Activated naive CD4-positive, alpha-beta T cell (primary cell): ENCODE measurements around the gene BLTP3A.
"Not testable (repeated sequence)": the region's sequence is repeated elsewhere in the genome, so short reads cannot be mapped to it uniquely, and the experiment has no call there.

ENCODE experiments used
- DNase-seq, 4 experiments: peaks; one replicate each; lab custom pipeline; 2025; lab: John Stamatoyannopoulos, UW

Gene BLTP3A, protein sequence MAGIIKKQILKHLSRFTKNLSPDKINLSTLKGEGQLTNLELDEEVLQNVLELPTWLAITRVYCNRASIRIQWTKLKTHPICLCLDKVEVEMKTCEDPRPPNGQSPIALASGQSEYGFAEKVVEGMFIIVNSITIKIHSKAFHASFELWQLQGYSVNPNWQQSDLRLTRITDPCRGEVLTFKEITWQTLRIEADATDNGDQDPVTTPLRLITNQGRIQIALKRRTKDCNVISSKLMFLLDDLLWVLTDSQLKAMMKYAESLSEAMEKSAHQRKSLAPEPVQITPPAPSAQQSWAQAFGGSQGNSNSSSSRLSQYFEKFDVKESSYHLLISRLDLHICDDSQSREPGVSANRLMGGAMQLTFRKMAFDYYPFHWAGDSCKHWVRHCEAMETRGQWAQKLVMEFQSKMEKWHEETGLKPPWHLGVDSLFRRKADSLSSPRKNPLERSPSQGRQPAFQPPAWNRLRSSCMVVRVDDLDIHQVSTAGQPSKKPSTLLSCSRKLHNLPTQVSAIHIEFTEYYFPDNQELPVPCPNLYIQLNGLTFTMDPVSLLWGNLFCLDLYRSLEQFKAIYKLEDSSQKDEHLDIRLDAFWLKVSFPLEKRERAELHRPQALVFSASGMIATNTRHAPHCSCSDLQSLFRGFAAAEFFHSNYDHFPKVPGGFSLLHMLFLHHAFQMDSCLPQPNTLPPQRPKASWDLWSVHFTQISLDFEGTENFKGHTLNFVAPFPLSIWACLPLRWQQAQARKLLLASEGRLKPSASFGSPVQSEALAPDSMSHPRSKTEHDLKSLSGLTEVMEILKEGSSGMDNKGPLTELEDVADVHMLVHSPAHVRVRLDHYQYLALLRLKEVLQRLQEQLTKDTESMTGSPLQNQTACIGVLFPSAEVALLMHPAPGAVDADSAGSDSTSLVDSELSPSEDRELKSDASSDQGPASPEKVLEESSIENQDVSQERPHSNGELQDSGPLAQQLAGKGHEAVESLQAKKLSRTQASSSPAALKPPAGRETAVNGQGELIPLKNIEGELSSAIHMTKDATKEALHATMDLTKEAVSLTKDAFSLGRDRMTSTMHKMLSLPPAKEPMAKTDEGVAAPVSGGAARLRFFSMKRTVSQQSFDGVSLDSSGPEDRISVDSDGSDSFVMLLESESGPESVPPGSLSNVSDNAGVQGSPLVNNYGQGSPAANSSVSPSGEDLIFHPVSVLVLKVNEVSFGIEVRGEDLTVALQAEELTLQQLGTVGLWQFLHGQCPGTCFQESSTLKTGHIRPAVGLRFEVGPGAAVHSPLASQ (N-terminal part only)

DNA sequence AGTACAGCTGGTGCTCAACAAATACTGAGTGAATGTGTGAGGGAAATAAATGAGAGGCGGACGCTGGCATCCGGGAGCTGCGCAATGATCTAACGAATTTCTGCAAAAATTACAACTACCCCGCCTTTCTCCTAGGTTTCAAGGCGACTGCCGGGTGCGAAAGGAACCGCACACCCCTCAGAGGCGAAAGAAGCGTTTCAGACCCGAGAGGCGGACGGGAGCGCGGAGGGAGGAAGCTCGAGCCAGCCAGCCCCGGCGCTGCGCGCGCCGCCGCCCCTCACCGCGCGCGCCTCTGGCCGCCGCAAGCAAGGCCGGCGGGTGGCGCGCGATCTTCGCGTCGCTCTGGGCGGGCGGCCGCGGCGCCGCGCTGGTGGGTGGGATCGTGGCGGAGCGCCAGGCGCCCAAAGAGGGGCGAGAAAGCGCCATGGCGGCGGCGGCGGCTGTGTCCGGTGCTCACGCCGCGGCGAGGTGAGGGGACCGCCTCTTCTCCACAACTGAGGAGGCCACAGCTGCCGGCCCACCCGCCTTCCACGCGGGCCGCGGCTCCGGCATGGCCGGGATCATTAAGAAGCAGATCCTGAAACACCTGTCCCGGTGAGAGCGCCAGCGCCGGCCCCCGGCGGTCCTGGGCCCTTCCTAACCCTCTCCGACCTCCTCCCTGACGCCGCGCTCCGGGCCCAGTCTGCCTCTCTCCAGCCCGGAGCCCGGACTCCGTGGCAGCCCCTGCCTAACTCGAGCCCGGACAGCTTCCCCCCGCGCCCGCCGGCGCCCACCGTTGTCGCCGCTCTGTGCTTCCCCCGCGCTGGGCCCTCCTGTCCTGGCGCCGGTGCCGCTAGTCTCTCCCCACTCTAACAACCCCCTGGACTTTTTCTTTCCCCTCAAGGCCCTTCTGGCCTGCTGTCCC is at the start of gene BLTP3A:
BLTP3A (plus strand) TSS at position 383 of the 904 bp plus-strand sequence; CDS start at position 551, 168 bp downstream.
- peak; percentile 32 to 73 (median 48) for DNase-seq

DNA sequence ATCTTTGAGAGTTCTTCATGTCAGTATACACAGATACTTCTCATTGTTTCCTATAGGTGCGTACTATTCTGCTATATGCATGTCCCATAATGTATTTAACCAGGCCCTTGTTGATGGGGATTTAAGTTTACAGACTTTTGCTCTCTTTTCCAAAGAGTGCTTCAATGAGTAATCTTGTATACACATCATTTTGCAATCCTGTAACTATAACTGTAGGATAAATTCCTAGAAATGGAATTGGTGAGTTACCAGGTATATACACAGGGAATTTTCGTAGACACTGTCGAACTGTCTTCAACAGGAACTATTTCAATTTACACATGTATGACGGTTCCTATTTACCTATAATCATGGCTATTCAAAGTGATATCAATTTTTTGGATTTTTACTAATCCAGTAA is 49.8 kb upstream of the BLTP3A start:
- DNase-seq = no peak

DNA sequence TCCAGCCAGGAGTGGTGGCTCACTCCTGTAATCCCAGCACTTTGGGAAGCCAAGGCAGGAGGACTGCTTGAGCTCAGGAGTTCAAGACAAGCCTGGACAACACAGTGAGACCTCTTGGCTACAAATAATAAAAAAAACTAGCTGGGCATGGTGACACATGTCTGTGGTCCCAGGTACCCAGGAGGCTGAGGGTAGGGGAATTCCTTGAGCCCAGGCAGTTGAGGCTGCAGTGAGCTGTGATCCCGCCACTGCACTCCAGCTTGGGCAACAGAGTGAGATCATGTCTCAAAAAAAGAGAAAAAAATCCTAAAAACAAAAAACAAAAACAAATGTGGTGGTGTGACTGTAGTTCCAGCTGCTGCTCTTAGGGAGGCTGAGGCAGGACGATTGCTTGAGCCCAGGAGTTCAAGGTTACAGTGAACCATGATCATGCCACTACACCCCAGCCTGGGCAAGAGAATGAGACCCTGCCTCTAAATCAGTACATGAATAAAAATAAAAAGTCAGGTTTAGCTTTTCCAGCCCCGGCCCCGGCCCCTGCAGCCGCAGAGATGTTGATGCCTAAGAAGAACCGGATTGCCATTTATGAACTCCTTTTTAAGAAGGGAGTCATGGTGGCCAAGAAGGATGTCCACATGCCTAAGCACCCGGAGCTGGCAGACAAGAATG is 48.1 kb upstream of the BLTP3A start:
- DNase-seq = no peak

DNA sequence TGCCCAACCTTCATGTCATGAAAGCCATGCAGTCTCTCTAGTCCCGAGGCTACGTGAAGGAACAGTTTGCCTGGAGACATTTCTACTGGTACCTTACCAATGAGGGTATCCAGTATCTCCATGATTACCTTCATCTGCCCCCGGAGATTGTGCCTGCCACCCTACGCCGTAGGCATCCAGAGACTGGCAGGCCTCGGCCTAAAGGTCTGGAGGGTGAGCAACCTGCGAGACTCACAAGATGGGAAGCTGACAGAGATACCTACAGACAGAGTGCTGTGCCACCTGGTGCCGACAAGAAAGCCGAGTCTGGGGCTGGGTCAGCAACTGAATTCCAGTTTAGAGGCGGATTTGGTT is 47.6 kb upstream of the BLTP3A start:
- DNase-seq = not testable (repeated sequence)

DNA sequence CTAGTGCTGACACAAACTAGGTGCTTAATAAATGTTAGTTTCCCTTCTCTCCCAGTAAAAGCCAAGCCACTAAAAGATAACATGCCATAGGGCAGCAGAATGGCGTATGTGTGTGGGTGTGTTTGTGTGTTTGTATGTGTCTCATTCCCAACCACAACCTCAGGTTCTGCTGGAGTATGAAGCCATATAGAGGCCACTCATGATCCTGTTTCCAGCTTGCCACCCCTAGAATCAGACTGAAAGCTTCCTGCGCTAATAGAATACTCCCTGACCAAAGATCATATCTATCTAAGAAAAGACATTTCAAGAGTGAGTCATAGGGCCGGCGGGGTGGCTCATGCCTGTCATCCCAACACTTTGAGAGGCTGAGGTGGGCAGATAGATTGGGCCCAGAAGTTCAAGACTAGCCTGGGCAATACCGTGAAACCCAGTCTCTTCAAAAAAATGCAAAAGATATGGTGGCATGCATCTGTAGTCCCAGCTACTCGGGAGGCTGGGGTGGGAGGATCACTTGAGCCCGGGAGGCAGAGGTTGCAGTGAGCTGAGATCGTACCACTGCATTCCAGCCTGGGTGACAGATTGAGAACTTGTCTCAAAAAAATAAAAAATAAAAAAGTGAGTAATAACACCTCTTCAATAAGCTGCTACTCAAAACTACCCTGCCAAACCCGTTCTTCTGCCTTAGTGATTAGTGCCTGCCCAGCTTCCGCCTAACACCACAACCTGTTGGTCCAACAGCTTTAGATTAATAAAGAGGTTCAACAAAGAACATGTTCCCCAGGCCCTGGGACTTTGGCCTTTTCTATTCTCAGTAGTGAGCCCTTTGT is 46.4 kb upstream of the BLTP3A start:
- DNase-seq = no peak

DNA sequence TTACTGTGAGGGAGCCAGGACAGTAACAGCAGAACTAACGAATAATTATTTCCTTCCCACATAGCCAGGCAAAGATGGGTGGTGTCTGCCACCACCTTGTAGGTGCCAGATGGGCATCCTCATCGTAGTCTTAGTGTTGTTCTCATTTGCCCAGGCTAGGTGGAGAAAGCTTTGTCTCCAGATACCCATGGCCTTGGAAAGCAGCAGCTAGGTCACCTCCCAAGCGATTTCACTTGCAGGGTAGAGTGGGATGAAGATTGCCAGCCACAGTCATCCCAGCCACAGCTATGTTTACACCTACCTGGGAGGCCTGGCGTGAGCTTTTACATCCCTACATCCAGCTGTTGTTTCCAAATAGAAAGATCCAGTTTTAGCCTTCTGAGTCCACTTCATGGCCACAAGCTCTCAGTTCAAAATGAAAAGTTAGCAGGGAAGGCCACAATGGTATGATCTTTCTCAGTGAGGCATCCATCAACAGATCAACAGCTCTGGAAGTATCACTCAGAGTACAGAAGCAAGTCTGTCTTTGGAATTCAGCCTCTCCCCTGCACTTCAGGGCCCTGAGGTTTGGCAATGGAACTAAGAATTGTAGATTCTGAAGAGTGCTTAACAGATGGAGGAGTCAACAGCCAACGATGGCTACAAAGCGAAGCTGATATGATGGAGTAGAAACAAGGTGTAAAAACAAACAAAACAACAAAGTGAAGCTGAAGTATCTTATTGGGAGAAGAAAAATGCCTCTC is 45.6 kb upstream of the BLTP3A start:
- DNase-seq = no peak

DNA sequence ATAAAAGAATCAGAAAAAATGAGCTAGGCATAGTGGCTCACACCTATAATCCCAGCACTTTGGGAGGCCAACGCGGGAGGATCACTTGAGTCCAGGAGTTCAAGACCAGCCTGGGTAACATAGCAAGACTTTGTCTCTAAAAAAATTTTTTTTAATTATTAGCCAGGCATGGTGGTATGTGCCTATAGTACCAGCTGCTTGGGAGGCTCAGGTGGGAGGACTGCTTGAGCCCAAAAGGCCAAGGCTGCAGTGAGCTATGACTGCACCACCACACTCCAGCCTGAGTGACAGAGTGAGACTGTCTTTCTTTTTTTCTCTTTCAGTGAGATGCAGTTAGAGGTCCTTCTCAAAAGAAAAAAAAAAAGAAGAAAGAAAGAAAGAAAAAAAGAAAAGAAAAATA is 43.1 kb upstream of the BLTP3A start:
- DNase-seq = no peak

DNA sequence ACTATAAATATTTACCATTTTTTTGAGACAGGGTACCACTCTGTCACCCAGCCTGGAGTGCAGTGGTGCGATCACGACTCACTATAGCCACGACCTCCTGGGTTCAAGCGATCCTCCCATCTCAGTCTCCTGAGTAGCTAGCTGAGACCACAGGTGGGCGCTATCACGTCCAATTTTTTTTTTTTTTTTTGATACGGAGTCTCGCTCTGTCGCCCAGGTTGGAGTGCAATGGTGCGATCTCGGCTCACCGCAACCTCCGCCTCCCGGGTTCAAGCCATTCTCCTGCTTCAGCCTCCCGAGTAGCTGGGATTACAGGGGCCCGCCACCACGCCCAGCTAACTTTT is 35.4 kb upstream of the BLTP3A start:
- DNase-seq = not testable (repeated sequence)

DNA sequence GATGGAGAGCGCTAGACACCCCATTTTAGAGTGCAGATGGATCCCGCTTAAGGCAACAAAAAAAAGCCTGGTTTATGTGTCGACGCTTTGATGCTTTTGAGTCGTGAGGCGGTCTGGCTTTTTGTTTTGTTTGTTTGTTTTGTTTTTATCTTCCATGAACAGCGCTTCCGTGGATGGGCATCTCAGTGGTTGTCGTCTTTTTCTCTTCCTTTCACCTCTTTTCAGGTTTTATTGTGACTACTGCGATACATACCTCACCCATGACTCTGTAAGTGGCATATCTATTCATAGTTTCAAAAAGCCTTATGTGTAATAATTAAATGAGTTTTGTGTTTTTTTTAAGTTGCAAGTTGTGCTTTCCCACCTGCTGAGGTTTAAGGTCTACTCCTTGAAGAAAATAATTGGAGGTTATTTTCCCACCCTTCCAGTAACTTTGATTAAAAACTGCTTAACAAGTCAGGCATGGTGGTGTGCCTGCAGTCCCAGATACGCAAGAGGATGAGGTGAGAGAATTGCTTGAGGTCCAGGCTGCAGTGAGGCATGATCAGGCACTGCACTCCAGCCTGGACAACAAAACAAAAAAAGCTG is 34.1 kb upstream of the BLTP3A start:
- no peak for DNase-seq

DNA sequence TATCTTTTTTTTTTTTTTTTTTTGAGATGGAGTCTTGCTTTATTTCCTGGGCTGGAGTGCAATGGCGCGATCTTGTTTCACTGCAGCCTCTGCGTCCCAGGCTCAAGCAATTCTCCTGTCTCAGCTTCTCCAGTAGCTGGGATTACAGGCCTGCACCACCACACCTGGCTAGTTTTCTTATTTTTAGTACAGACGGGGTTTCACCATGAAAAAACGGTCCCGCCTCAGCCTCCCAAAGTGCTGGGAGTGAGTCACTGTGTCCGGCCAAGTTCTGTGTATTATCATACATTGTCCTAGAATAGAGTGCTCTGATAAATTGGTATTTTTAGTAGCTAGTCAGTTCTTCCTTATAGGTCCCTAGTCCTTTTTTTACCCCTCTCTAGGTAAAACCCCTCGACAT is 31.8 kb upstream of the BLTP3A start:
- DNase-seq = no peak

DNA sequence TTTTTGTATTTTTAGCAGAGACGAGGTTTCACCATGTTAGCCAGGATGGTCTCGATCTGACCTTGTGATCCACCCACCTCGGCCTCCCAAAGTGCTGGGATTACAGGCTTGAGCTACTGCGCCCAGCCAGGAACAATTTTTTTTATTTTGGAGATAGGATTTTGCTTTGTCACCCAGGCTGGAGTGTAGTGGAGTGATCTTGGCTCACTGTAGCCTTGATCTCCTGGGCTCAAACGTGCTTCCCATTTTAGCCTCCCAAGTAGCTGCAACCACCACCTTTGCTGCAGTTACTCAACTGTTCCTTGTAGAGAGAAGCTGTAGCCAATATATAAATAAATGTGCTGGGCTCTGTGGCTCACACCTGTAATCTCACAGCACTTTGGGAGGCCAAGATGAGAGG is 30.2 kb upstream of the BLTP3A start:
- not testable (repeated sequence) for DNase-seq

DNA sequence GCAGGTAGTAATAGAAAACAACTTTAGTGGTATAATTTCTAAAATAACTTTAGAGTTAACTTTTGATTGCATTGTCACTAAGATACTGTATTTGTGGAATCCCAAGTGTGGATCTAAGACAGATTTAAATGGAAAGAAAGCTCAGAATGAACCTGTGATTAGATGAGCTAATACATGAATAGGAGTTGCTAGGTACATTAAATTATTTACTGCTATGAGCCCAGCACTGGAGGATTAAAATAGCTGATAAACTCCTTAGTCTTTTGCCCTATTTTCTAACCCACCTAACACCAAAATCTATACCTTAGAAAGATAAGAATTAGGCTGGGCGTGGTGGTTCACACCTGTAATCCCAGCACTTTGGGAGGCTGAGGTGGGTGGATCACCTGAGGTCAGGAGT is 23.7 kb upstream of the BLTP3A start:
- DNase-seq = no peak

DNA sequence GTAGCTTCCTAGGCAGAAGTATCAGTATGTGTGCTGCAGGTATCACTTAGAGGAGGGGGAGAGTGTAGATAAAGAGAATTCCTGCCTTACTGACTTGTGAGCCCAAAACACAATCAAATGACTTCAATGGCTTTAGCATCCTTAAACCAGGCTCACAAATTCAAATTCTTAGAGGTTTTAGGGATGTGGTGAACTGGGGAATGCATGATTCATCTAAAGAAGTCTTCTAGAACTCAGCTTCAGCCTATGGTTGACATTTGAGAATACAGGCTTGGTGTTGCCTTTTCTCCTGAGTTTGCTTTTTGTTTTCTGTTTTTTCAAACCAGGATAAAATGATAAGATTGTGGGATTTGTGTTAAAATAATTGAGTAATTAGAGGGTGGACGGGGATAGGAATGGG is 20.2 kb upstream of the BLTP3A start:
- no peak for DNase-seq

DNA sequence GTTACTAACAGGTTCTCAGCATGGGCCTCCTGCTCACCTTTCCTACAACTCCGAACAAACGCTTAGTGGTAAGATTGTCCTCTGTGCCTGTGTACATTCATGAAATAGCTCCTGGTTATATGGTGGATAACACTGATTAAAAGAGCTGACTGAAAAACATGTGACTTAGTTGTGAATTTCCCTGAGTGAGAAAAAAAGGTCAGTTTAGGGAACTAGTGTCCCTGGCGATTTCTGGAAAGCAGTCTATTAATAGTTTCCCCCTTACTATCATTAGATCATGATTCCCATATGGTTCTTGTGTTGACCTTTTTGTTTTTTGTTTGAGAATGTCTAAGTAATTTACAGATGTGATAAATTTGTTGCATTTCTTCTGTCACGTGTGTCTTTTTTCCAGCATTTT is 18.9 kb upstream of the BLTP3A start:
- DNase-seq = no peak

DNA sequence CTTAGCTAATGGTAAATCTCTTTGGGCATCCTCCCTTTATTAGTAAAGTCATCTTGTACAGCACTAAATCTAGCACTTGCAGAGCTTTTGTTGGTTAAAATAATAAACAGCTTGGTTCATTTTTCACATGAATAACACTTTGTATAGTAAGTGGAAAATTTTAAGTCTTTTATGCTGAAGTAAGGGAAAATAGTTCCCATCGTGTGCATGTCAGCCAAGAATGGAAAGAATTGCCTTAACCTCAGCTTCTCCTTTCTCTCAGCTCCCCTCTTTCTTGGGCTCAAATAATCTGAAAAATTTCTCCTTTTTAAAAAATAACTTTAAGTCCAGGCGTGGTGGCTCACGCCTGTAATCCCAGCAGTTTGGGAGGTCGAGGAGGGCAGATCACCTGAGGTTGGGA is 18.0 kb upstream of the BLTP3A start:
- no peak for DNase-seq

DNA sequence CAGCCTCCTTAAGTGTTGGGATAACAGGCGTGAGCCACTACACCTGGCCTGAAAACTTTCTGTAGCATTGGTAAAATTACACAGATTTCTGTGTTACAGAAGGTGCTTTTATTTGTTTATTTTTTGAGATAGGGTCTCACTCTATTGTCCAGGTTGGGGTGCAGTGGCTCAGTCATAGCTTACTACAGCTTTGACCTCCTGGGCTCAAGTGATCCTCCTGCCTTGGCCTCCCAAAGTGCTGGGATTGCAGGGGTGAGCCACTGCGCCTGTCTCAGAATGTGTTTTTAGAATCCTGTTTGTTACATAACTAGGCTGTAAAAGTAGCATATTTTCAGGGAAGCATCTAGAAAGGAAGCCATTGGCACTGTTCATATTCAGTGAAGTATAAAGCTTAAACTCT is 16.9 kb upstream of the BLTP3A start:
- DNase-seq = no peak

DNA sequence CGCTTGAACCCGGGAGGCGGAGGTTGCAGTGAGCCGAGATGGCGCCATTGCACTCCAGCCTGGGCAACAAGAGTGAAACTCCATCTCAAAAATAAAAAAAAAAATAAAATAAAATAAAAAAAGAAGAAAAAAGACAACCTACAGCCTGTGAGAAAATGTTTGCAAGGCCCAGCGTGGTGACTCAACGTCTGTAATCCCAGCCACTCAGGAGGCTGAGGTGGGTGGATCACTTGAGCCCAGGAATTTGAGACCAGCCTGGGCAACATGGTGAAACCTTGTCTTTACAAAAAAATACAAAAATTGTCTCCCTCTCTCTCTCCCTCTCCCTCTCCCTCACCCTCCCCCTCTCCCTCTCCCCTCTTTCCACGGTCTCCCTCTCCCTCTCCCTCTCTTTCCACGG is 6.5 kb upstream of the BLTP3A start:
- not testable (repeated sequence) for DNase-seq

DNA sequence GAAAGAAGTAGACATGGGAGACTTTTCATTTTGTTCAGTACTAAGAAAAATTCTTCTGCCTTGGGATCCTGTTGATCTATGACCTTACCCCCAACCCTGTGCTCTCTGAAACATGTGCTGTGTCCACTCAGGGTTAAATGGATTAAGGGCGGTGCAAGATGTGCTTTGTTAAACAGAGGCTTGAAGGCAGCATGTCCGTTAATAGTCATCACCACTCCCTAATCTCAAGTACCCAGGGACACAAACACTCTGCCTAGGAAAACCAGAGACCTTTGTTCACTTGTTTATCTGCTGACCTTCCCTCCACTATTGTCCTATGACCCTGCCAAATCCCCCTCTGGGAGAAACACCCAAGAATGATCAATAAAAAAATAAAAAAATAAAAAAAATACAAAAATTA is 4.7 kb upstream of the BLTP3A start:
- DNase-seq = not testable (repeated sequence)

DNA sequence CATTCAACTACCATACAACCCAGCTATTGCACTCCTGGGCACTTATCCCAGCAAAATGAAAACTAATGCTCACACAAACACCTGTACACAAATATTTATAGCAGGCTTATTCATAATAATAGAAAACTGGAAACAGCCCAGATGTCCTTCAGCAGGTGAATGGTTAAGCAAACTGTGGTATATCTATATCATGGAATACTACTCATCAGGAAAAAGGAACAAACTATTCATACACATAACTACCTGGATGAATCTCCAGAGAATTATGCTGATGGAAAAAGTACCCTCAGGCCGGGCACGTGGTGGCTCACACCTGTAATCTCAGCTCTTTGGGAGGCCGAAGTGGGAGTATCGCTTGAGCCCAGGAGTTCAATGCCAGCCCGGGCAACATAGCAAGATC is 3.8 kb upstream of the BLTP3A start:
- DNase-seq = no peak
